Measurements from ENCODE around the gene DNAH6.
A peak's percentile ranks its signal among the peaks of the same experiment; 100 is the strongest.
"Not testable (repeated sequence)": the region's sequence is repeated elsewhere in the genome, so short reads cannot be mapped to it uniquely, and the experiment has no call there.

DNAH6 gene

GRCh38 chr2:84755096-84755495, 238.8 kb downstream of the DNAH6 start:
- no peak for DNase-seq (ENCODE audit: low spot score)

DNA sequence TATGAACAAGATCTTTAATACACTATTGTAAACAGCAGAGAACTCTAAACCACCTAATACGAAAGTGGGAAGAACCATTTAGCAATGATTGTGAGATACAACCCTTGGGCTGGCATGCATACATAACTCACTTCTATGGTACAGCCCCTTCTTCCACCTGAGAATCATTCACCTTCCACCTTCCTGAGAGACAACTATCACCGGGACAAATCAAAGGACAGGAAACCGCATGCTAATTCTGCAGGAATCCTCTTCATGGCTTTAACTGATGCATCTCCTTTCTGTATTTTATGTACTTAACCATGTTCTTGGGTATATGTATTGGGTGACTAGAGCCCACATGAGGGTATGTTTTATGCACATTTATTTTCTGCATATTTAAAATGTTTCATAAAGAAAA, 241.3 kb downstream of the DNAH6 start:
- DNase-seq (ENCODE audit: low spot score), result no peak

DNA sequence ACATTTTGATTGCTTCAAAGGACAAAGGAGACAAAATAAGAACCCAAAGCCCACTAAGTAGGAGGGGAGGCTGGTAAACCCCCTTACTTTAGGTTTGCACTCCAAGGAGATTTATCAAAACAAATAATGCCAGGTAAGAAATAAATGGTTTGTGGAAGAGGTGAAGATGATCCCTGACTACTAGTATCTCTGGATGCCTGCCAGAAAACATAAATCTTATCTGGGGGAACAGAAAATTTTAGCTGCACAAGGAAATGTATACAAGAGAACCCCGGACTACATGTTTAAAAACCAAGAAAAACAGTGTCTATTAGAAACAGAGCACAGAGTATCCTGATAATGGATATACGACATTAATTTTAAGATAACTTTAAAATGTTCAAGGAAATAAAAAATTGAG, 250.5 kb downstream of the DNAH6 start:
- no peak for DNase-seq (ENCODE audit: low spot score)

DNA sequence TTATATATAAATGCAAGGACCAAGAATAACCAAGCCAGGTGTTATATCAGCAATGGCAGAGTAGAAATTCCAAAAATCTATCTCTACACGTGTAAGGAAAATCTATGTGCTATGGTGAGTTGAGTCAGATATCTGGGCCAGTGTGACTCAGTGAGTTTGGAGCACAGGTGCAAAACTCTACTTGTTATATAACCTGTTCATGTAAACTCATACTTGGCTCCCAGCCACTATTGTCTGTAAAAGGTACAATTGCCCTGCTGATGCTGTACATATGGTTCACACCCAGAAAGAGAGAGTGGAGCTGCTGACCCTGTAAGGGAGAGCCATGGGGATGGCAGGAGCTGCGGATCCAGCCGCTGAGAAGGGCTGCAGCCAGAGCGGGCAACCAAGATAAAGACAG, 252.5 kb downstream of the DNAH6 start:
- no peak for DNase-seq (ENCODE audit: low spot score)

- no peak for DNase-seq (ENCODE audit: low spot score)
Observed at GRCh38 chr2:84770280-84770679, 254.0 kb downstream of the DNAH6 start.

GRCh38 chr2:84771251-84771650, 255.0 kb downstream of the DNAH6 start:
- DNase-seq (ENCODE audit: low spot score), result no peak

DNA sequence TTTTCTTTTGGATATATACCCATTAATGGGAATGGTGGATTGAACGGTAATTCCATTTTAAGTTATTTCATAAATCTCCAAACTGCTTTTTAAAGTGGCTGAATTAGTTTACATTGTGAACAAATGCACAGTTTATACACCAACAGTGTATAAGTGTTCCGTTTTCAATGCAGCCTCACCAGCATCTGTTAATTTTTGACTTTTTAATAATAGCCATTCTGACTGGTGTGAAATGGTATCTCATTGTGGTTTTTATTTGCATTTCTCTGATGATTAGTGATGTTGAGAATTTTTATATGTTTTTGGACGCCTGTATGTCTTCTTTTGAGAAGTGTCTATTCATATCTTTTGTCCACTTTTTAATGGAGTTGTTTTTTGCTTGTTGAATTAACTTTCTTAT, 257.3 kb downstream of the DNAH6 start:
- DNase-seq (ENCODE audit: low spot score), result not testable (repeated sequence)

GRCh38 chr2:84776011-84776410, 259.7 kb downstream of the DNAH6 start:
- no peak for DNase-seq (ENCODE audit: low spot score)

DNA sequence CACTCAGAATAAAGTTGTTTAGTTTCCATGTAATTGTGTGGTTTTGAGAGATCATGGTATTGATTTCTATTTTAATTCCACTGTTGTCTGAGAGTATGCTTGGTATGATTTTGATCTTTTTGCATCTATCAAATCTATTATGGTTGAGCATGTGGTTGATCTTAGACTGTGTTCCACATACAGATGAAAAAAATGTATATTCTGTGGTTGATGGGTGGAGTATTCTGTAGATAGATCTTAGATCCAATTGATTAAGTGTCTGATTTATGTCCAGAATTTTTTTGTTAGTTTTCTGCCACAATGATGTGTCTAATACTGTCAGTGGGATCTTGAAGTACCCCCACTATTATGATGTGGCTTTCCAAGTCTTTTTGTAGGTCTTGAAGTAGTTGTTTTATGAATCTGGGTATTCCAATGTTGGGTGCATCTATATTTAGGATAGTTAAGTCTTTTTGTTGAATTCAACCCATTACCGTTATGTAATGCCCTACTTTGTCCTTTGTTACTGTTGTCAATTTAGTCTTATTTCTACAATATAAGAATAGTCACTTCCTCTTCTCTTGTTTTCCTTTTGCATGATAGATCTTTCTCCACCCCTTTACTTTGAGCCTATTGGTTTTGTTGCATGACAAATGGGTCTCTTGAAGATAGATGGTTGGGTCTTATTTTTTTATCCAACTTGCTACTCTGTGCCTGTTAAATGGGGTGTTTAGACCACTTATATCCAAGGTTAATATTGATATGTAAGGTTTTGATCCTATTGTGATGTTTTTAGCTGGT, 262.8 kb downstream of the DNAH6 start:
- DNase-seq (ENCODE audit: low spot score), result no peak

DNA sequence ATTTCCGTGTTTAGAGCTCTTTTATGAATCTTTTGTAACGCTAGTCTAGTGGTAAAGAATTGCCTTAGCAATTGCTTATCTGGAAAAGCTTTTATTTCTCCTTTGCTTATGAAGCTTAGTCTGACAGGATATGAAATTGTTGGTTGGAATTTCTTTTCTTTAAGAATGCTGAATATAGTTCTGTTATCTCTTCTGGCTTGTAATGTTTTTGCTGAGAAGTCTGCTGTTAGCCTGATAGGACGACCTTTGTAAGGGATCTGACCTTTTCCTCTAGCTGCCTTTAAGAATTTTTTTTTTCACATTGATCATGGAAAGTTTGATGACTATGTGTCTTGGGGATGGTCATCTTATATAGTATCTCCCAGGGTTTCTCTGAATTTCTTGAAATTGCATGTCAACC, 263.5 kb downstream of the DNAH6 start:
- DNase-seq (ENCODE audit: low spot score), result no peak

DNA sequence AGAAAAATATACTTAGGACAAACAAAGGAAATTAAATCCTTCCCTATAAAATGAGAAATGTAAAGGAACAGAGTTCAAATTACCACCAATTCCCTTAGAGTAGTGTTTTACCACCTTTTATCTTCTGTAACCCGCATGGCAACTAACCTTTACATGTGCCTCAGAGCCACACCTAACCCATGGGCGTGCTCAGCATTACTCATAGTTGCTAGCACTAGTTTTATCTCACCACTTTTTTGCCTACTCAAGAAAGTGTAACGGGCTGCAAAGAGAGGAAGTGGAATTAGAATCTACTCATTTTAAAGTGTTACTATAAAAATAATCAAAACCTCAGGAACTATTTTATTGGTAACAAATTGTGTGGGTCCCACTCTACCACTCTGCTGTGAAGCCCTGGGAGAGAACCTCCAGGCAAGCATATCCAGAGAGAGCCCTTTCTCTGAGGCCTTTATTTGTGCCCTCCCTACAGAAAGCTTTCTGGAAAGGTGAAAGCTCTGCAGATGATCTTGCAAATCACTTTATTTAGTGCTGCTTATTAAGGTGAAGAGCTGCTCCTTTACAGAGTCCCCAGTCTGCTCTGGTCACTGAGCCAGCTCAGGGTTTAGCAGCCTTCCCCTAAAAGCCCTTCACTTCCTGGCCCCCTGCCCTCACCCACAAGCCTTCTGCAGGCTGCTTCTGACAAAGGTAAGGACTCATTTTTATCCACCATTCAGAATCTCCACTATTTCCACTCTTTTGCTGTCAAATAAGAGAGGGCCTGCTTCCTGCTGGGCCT, 265.8 kb downstream of the DNAH6 start:
- peak; percentile 11 for DNase-seq (ENCODE audit: low spot score)

- DNase-seq (ENCODE audit: low spot score), result no peak
Observed at GRCh38 chr2:84782717-84783442, 266.6 kb downstream of the DNAH6 start.

- no peak for DNase-seq (ENCODE audit: low spot score)
Observed at GRCh38 chr2:84785950-84786349, 269.7 kb downstream of the DNAH6 start.

DNA sequence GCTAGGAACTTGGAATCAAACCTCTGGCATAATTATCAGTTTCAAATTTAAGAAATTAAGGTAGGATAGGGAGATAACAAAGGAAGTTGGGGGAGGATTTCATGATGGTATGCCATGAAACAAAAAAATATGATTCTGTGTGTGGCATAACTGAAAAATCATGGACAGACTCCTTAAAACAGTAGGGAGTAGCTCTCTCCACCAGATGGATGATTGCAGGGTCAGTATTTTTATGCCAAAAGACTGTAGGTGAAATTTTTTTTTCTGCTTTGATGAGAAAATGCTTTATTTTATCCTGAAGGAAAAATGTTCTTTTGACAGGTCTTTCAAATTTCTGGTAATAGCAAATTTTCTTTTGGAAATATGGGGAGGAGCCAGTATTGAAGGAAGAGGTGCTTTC, 270.3 kb downstream of the DNAH6 start:
- DNase-seq (ENCODE audit: low spot score), result no peak

- no peak for DNase-seq (ENCODE audit: low spot score)
Observed at GRCh38 chr2:84788027-84788426, 271.7 kb downstream of the DNAH6 start.

- DNase-seq (ENCODE audit: low spot score), result no peak
Observed at GRCh38 chr2:84788498-84788897, 272.2 kb downstream of the DNAH6 start.

GRCh38 chr2:84792856-84793522, 276.7 kb downstream of the DNAH6 start:
- no peak for DNase-seq (ENCODE audit: low spot score)

DNA sequence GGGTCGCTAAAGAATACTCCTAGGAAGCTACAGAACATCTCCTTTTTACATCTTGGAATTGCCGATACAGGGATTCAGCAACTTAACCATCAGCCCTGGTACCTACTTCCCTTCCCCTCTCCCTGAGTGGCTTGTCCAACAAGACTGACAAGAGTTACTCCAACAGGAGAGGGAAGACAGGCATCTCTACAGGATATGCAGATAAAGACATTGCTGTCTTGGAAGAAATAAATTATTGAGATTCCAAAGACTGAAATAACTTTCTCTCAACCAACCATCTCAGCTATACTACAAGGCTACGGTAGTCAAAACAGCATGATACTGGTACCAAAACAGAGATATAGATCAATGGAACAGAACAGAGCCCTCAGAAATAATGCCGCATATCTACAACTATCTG, 277.3 kb downstream of the DNAH6 start:
- DNase-seq (ENCODE audit: low spot score), result no peak

DNA sequence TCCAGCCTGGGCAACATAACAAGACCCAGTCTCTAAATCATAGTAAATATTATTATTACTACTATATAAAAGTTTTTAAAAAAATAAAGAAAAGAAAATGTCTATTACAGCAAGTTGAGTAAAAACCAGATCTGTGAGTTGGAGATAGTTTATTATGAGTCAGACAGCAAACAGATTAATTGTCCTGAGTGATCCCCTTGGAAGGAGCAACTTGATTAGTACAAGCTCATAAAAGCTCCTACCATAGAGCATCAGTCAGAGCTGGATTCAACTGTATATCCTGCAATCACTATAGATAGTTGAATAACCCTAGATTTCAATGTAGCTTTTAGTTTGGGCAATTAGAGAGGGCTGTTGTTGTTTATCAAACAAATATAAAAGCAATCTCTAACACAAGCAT, 280.5 kb downstream of the DNAH6 start:
- no peak for DNase-seq (ENCODE audit: low spot score)

DNA sequence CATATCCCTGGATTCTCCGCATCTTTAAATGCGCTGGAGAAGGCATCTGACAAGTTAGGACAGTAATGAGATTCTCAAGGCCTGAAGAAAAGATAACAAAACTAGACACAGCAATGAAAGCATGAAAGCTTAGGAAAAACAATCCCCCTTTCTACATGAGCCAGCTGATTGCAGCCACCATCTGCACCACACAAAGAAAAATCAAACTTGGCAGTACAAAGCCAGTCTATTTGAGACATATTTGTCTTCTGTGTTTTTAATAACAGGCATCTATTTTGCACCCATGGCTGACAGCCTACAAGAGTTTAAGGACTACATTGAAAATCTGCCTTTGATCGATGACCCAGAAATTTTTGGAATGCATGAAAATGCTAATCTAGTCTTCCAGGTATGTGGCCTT, 281.0 kb downstream of the DNAH6 start:
- no peak for DNase-seq (ENCODE audit: low spot score)

DNA sequence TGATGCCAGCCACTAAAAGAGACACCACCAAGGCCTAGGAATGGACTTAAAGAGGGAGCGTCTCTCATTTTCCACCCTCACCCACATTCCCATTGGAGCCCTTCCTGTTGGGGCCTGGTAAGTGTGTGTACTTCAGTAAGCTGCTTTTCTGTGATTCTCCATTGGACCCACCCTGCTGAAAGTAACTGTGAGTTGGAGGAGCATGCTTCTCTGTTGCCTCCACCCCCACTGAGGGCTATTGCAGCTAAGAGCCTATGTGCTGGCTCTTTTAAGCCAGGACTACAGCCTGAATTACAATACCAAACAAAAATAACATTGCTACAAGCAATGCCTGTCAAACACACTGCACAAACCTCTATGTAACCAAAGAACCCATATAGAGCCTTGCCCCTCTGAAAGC, 283.5 kb downstream of the DNAH6 start:
- DNase-seq (ENCODE audit: low spot score), result no peak

DNA sequence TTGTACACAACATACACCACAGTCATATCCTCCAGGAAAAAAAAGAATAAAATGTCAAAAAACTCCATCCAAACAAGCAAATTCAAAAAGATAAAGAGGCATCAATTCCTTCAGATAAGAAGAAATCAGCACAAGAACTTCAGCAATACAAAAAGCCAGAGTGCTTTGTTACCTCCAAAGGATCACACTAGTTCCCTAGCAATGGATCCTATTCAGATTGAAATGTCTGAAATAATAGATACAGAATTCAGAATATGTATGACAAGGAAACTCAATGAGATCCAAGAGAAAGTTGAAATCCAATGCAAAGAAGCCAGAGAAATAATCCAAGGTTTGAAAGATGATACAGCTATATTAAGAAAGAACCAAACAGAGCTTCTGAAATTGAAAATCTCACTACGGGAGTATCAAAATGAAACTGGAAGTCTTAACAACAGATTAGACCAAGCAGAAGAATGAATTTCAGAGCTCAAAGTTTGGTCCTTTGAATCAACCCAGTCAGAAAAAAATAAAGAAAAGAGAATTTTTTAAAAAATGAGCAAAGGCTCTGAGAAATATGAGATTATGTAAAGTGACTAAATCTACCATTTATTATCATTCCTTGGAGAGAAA, 284.0 kb downstream of the DNAH6 start:
- no peak for DNase-seq (ENCODE audit: low spot score)

Data from NAMALWA (cell line).